HG02938 (cell line): ENCODE results near the gene SMCHD1.
"Not testable (repeated sequence)": the region's sequence is repeated elsewhere in the genome, so short reads cannot be mapped to it uniquely, and the experiment has no call there.

Source experiments
- ATAC-seq: cut with Tn5 transposase; IDR thresholded peaks from one replicate; pipeline ENCODE4 v1.9.1; 2021; ENCODE audit warnings: mild to moderate bottlenecking, moderate library complexity; ENCODE audit not compliant: unreplicated experiment

Gene SMCHD1

GRCh38 chr18:2715990-2716389, 60.5 kb downstream of the SMCHD1 start:
- ATAC-seq: no peak

- no peak for ATAC-seq
These were observed 61.1 kb downstream of the SMCHD1 start for GRCh38 chr18:2716394-2717326.

- no peak for ATAC-seq
These were observed 61.9 kb downstream of the SMCHD1 start for GRCh38 chr18:2717407-2717806.

GRCh38 chr18:2719040-2719439, 63.5 kb downstream of the SMCHD1 start:
- ATAC-seq: no peak

GRCh38 chr18:2723207-2723606, 67.7 kb downstream of the SMCHD1 start:
- ATAC-seq: no peak

GRCh38 chr18:2729757-2730156, 74.2 kb downstream of the SMCHD1 start:
- ATAC-seq: no peak

GRCh38 chr18:2736823-2737222, 81.3 kb downstream of the SMCHD1 start:
- no peak for ATAC-seq

GRCh38 chr18:2740082-2740481, 84.6 kb downstream of the SMCHD1 start:
- ATAC-seq: not testable (repeated sequence)

DNA sequence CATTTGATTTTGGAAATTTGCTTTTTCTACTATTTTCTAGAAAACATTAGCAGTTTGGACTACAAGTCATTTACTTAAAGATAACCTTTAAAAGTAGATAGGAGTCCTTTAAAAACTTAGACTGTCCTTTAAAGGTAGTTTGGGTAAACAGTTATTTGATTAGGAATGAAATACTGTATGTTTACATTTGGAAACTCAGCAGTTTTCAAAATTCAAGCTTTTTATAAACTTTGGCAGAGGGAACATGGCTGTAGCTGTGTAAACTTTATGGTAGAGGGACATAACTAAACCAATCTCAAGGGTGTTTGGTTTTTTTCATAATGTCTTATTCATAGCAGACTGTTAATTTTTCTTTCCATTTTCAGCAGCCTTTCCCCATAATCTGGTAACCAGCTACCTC, 90.7 kb downstream of the SMCHD1 start:
- ATAC-seq: no peak

DNA sequence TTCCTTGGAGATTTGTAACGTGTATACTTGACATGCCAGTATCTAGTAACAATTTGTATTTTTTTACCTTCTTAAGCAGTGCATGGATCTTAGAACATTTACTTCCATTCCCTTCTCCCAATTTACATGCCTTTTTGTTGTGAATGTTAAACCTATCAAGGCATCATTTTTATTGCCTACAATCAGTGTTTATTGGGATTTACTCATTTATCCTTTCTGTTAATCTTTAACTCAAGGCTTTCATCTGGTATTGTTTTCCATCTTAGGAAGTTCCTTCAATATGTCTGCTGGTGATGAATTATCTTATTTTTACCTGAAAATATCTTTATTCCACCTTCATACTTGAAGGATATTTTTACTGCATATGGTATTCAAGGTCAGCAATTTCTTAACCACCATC, 102.8 kb downstream of the SMCHD1 start:
- ATAC-seq: no peak

- no peak for ATAC-seq
These were observed 119.1 kb downstream of the SMCHD1 start for GRCh38 chr18:2774669-2775068.

- no peak for ATAC-seq
These were observed 121.1 kb downstream of the SMCHD1 start for GRCh38 chr18:2776601-2777000.

DNA sequence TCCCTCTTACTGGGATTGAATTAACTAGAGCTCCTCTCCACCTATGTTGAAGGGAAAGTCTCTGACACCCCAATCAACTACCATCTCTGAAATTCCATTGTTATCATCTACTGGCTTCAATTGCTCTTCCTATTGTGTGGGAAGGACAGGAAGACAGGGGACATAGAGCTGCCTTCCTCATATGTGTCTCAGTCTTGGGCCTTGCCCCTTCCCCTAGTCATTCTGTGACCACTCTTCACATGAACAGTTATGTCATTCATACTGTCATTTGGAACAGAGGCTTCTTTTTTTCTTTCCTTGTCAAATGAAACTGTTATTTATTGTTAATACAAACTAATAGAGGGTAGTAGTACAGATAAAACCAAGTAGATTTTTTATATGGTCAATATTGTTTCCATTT, 121.7 kb downstream of the SMCHD1 start:
- no peak for ATAC-seq

GRCh38 chr18:2780750-2781149, 125.2 kb downstream of the SMCHD1 start:
- no peak for ATAC-seq

- no peak for ATAC-seq
These were observed 131.7 kb downstream of the SMCHD1 start for GRCh38 chr18:2787225-2787624.

GRCh38 chr18:2792395-2792794, 136.9 kb downstream of the SMCHD1 start:
- no peak for ATAC-seq

DNA sequence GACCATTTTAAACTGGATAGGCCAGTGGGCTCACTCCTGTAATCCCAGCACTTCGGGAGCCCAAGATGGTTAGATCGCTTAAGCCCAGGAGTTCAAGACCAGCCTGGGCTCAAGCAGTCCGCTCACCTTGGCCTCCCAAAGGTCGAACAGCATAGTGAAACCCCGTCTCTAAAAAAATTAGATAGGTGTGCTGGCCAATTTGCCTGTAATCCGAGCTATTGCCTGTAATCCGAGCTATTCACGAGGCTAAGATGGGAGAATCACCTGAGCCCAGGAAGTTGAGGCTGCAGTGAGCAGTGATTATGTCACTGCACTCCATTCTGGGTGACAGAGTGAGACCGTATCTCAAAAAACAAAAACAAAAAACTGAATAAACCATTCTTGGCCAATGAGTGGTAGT, 138.6 kb downstream of the SMCHD1 start:
- ATAC-seq: no peak

DNA sequence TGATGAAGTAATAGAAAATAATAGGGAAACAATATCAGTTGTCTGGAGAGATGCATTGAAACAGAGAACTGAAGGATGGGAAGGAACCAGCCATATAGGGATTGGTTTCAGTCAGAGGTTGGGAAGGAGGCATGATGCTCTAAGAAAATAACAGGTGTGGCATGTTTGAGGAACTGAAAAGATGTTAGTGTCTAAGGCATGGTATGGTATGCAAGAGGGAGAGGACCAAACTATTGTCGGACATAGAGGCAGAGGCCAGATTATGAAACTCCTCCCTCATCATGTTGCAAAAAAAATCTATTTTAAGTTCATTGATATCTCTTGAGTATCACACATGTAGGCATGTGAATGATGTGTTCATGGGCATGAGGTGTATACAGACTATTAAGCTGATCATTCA, 142.4 kb downstream of the SMCHD1 start:
- ATAC-seq: no peak

DNA sequence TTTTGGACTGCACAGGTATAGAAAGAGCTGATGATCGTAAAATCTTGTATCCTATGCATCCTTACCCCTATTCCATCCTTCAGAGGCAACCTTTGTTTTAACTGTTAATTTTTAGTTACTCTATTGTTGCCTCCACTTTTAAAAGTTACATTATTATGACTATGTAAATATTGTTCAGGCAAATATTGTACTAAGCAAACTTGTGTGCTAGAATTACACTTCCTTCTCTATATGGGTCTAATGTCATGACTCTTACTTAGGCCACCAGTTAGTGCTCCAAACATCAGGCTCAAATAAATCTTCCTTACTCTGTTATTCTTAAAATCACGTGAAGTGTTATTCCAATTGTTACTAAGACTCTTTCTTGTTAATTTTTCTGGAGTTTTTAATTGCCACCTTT, 143.8 kb downstream of the SMCHD1 start:
- ATAC-seq: no peak

DNA sequence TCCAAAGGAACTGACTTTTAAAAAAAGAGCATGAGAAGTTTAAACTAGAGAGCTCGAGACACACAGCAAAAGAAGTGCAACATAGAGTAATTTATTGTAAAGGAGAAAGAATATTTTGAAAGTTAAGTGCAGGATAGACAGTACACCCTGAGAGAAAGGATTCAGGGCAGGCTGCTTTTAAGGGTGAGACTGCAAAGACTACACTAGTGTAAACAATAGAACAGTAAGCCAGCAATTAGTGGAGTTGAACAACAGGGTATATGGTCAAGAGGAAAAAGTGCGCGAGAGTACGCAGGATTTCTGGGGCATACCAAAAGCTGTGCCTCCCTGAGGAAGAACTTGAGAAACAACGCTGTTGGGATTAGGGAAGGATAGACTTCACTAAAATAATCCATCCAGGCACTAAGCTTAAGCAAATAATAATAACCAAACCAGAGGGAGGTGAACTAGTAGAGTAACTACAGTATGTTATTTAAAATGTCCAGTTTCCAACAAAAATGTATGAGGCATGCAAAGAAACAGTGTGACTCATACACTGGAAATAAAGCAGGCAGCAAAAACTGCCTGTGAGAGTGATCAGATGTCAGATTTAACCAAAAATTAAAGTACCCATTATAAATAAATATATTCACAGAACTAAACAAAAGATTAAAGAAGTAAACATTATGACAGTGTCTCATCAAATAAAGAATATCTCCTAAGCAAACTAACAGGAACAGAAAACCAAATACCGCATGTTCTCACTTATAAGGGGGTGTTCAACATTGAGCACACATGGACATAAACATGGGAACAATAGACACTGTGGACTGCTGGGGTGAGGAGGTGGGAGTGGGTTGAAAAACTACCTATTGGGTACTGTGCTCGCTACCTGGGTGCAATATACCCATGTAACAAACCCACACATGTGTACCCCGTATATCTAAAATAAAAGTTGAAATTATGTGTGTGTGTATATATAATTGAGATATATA, 150.7 kb downstream of the SMCHD1 start:
- ATAC-seq: no peak

- ATAC-seq: not testable (repeated sequence)
These were observed 153.1 kb downstream of the SMCHD1 start for GRCh38 chr18:2808640-2809039.
